OCI-LY3 (cell line): Measurements from ENCODE around the gene ARMC8.

Experiments
- CTCF ChIP-seq: fragments of 200-600, 300-600 bp; sonication (generic); IDR thresholded peaks from 2 replicates; pipeline ENCODE4 v1.5.1; 2014; ENCODE audit warnings: antibody characterized with exemption, low read length, low read depth
- EZH2phosphoT487 ChIP-seq: fragments of 200-600 bp; shearing (Covaris generic); IDR thresholded peaks from 2 replicates; pipeline ENCODE4 v1.6.1; 2018; ENCODE audit warnings: antibody characterized with exemption, mixed run types, low read depth

- no peak for TF ChIP-seq CTCF
- no peak for TF ChIP-seq EZH2phosphoT487
Measured at GRCh38 chr3:138234401-138235179, 47.5 kb downstream of the ARMC8 start.
